ENCODE data around the gene EXOSC2.

DNA sequence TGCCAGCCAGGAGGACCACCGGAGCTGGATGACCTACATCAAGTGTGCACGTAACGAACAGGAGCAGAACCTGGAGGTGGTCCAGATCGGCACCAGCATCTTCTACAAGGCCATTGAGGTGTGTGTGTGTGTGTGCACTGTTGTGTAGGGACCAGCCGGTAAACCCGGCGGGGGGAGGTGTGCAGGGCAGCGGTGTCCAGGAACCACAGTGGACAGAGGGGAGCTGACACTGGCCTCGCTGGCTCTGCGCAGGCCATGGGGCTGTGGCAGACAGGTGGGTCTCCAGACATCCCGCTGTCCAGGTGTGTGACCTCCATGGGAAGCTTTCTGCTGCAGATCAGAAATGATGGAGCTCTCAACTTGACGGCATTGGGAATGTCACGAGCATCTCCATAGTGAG, 25.4 kb upstream of the EXOSC2 start:
- no peak for TF ChIP-seq POLR2A (IDR thresholded peaks at IDR 0.05)
- TF ChIP-seq, protein P1, sequence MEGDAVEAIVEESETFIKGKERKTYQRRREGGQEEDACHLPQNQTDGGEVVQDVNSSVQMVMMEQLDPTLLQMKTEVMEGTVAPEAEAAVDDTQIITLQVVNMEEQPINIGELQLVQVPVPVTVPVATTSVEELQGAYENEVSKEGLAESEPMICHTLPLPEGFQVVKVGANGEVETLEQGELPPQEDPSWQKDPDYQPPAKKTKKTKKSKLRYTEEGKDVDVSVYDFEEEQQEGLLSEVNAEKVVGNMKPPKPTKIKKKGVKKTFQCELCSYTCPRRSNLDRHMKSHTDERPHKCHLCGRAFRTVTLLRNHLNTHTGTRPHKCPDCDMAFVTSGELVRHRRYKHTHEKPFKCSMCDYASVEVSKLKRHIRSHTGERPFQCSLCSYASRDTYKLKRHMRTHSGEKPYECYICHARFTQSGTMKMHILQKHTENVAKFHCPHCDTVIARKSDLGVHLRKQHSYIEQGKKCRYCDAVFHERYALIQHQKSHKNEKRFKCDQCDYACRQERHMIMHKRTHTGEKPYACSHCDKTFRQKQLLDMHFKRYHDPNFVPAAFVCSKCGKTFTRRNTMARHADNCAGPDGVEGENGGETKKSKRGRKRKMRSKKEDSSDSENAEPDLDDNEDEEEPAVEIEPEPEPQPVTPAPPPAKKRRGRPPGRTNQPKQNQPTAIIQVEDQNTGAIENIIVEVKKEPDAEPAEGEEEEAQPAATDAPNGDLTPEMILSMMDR (IDR thresholded peaks at IDR 0.05), result no peak
- TF ChIP-seq EP300 (IDR thresholded peaks at IDR 0.05), result no peak
